ENCODE data around the gene PLA2G4C.

PLA2G4C gene

GRCh38 chr19:48029431-48029830, 81.2 kb downstream of the PLA2G4C start:
- H3K4me3 ChIP-seq (ENCODE audit: low read depth, low read length) = no peak overlapping the region
- TF ChIP-seq, protein P1, sequence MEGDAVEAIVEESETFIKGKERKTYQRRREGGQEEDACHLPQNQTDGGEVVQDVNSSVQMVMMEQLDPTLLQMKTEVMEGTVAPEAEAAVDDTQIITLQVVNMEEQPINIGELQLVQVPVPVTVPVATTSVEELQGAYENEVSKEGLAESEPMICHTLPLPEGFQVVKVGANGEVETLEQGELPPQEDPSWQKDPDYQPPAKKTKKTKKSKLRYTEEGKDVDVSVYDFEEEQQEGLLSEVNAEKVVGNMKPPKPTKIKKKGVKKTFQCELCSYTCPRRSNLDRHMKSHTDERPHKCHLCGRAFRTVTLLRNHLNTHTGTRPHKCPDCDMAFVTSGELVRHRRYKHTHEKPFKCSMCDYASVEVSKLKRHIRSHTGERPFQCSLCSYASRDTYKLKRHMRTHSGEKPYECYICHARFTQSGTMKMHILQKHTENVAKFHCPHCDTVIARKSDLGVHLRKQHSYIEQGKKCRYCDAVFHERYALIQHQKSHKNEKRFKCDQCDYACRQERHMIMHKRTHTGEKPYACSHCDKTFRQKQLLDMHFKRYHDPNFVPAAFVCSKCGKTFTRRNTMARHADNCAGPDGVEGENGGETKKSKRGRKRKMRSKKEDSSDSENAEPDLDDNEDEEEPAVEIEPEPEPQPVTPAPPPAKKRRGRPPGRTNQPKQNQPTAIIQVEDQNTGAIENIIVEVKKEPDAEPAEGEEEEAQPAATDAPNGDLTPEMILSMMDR (IDR thresholded peaks at IDR 0.05; ENCODE audit: low read depth, low read length) = no peak

- no peak overlapping the region for H3K4me3 ChIP-seq (ENCODE audit: low read depth, low read length)
- TF ChIP-seq, protein P1 (IDR thresholded peaks at IDR 0.05; ENCODE audit: low read depth, low read length) = no peak
These were observed 85.1 kb downstream of the PLA2G4C start for GRCh38 chr19:48025480-48025879.

- TF ChIP-seq, protein P1 (IDR thresholded peaks at IDR 0.05; ENCODE audit: low read depth, low read length) = no peak
- no peak overlapping the region for H3K4me3 ChIP-seq (ENCODE audit: low read depth, low read length)
These were observed 87.1 kb downstream of the PLA2G4C start for GRCh38 chr19:48023518-48023917.

- TF ChIP-seq, protein P1 (IDR thresholded peaks at IDR 0.05; ENCODE audit: low read depth, low read length) = no peak
- no peak overlapping the region for H3K4me3 ChIP-seq (ENCODE audit: low read depth, low read length)
These were observed 87.6 kb downstream of the PLA2G4C start for GRCh38 chr19:48023011-48023410.

DNA sequence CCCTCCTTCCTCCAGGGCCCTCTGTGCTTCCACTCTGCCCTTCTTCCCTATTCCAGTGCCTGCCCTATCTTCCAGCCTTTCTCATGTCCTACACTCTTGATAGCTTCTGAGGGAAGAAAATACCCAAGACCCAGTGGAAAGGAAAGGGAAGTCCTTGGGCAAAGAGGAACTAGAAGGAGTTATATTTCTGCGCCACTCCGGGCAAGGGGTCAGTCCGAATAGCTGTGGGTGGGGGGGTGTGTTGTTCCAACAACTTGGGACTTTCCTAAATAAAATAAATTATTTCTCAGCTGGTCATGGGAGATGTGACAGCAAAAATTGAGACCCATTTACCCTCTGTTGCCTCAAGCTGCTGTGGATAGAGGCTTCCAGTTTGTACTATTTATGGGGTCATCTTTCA, 89.9 kb downstream of the PLA2G4C start:
- TF ChIP-seq, protein P1 (IDR thresholded peaks at IDR 0.05; ENCODE audit: low read depth, low read length) = no peak

DNA sequence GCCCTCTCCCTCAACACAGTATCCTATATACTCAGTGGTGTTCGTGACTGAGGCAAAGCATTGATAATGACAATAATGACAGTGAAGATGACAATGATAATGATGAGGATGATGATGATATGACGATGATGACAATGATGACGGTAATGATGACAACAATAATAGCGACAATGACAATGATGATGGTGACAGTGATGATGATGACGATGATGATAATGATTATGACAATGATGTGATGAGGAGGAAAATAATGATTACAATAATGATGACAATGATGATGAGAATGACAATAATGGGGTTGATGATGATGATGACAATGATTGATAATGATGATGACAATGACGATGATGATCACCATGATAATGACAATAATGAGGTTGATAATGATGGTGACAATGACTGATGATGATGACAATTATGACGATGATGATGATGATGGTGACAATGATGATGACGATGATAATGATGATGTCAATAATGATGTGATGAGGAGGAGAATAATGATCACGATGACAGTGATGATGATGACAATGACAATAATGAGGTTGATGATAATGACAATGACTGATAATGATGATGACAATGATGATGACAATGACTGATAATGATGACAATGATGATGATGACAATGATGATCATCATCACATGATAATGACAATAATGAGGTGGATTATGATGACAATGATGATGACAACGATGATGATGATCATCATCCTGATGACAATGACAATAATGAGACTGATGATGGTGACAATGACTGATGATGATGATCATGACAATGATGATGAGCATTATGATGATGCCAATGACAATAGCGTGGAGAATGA, 99.5 kb downstream of the PLA2G4C start:
- no peak overlapping the region for H3K4me3 ChIP-seq (ENCODE audit: low read depth, low read length)
- TF ChIP-seq, protein P1 (IDR thresholded peaks at IDR 0.05; ENCODE audit: low read depth, low read length) = no peak

More for the DNA sequence above, 89.9 kb downstream of the PLA2G4C start:
- no peak overlapping the region for H3K4me3 ChIP-seq (ENCODE audit: low read depth, low read length)

DNA sequence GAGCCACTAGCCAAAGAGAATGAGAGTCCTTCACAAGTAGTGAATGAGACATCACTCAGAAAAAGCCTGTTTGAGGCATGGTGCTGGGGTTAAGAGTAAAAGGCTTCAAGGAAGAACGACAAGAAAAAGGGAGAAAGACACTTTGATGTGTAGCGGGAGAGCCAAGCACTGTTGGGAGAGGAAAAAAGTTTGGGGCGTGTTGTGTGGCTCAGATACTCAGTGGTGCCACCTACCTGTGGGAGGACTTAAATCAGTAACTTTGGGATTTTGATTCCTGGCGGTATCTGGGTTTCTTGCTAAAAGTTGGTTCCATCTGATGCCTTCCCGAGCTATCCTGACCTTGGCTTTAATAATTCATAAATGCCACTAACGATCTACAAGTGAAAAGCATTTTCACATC, 103.9 kb downstream of the PLA2G4C start:
- TF ChIP-seq, protein P1 (IDR thresholded peaks at IDR 0.05; ENCODE audit: low read depth, low read length) = no peak
- no peak overlapping the region for H3K4me3 ChIP-seq (ENCODE audit: low read depth, low read length)
